IPS-18a (cell line): ENCODE results near the gene SCRG1.

Source experiments
- H3K27ac ChIP-seq: one replicate; pipeline ENCODE4 v1.5.1; 2013; ENCODE audit warnings: low read length
- H3K27me3 ChIP-seq: one replicate; pipeline ENCODE4 v1.6.1; 2013; ENCODE audit warnings: mild to moderate bottlenecking, low read length; ENCODE audit not compliant: control insufficient read depth, insufficient read depth
- H3K36me3 ChIP-seq: one replicate; pipeline ENCODE4 v1.6.1; 2013; ENCODE audit warnings: low read depth, low read length; ENCODE audit not compliant: control insufficient read depth
- H3K4me1 ChIP-seq: one replicate; pipeline ENCODE4 v1.6.1; 2013; ENCODE audit warnings: low read depth, low read length; ENCODE audit not compliant: control insufficient read depth
- H3K4me3 ChIP-seq: one replicate; pipeline ENCODE4 v1.5.1; 2013; ENCODE audit warnings: low read length
- H3K9ac ChIP-seq: one replicate; pipeline ENCODE4 v1.6.1; 2013; ENCODE audit warnings: mild to moderate bottlenecking, low read length, moderate library complexity
- H3K9me3 ChIP-seq: one replicate; pipeline ENCODE4 v1.6.1; 2013; ENCODE audit warnings: low read depth, low read length; ENCODE audit not compliant: control insufficient read depth

Gene SCRG1

DNA sequence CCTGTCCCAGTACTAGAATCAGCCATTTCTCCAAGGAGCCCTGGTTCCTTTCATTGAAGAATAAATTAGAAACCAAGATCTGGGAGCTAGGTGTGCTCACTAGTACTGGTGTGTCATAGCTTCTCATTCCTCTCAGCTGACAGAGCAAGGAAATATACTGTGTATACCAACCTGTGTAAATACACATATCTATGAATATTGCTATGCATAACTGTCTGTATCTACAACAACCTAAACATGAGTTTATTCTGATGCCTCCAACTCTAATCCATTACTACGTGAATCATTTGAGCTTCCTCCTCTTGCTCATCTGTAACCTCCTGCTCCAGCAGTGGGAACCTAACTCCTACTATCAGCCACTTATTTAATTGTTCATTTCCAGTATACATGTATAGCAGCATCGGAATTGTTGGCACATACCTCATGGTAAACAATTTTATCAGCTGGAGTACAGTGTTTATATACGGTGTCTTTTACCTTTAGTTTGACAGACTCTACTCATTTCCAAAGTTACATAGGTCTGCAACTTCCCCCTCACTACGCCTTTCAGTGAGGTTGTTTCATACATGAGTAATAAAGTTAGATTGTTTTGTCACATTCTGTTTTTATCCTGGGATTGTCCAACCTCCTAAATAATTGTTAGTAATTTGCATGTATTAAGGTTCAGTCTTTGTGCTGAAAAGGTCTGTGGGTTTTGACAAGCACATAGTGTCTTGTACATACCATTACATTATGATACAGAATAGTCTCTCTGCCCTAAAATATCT, 7.1 kb upstream of the SCRG1 start:
- Histone ChIP-seq H3K27me3 (no peaks in the 10 kb centered on the region), H3K4me1 (no peaks in the 10 kb centered on the region), H3K36me3 (no peaks in the 10 kb centered on the region), H3K4me3 (no peak overlapping the region), H3K27ac (no peak overlapping the region), H3K9me3 (no peaks in the 10 kb centered on the region), H3K9ac (no peak overlapping the region)

DNA sequence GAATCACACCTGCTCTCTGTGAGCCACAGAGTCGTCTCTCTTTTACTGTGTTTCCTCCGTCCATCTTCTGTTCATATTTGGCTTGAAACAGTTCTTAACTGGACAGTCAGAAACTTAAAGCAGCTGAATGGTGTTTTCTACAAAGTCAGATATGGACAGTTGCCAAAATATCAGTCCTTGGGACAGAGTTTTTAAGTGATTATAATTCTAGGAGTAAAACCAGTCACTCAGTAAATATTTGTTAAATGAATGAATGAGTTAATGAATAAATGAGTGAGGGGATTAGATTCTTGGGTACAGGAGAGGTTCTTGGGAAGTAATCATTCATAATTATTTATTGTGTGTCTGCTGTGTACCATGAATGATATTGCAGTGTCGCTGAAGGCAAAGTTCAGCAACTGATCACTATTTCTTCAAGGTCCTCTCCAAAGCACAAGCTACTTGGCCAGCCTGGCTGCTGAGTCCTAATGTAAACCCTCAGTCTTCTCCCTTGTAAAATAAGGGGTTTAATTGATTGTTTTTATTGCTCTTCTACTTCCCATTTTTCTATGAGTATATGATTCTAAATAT, 5.5 kb upstream of the SCRG1 start:
- no peak overlapping the region for H3K4me3 ChIP-seq
- no peaks in the 10 kb centered on the region for H3K9me3 ChIP-seq
- no peak overlapping the region for H3K9ac ChIP-seq
- H3K27me3 ChIP-seq, result no peaks in the 10 kb centered on the region
- H3K27ac ChIP-seq, result no peak overlapping the region
- no peaks in the 10 kb centered on the region for H3K36me3 ChIP-seq
- H3K4me1 ChIP-seq, result no peaks in the 10 kb centered on the region

DNA sequence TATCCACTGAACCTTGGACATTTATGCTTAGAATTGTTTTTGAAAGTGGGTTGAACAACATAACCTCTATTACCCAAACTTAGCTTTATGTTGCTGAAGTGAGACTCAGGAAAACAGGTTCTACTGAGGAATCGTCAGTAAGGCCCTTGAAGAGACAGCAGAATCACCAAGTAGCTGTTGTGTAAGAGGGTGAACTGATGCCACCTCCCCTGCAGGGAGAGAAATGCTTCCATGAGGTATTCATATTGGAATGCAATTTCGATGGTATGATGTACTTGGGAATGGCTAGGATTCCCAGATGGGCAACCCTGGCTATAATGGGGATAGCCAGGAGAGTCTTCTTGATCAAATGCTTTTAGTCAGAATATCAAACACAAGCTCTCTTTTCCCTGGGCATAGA, 4.1 kb upstream of the SCRG1 start:
- no peaks in the 10 kb centered on the region for H3K36me3 ChIP-seq
- H3K27me3 ChIP-seq, result no peaks in the 10 kb centered on the region
- H3K4me3 ChIP-seq, result no peak overlapping the region
- H3K4me1 ChIP-seq, result peaks cover 2% of the 10 kb centered on the region
- H3K9me3 ChIP-seq, result no peaks in the 10 kb centered on the region
- H3K9ac ChIP-seq, result no peak overlapping the region
- no peak overlapping the region for H3K27ac ChIP-seq

DNA sequence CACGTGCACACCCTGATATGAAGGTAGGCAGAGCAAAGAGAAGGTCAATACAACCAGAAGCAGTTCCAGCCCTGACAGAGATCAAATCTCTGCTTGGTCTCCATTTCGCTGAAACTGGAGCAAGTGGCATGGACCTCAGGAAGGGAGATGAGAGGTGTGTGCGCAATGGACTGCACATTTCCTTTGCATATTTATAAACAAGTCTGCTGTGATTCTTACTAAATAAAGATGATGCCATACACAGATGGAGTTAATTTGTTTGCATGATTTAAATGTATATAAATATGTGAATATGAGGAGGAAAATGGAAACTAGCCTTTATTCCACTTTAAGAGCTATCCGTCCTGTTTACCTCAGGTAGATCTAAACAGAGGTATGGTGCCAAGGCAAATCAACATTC, 2.1 kb upstream of the SCRG1 start:
- Histone ChIP-seq H3K4me3 (no peak overlapping the region), H3K4me1 (peaks cover 2% of the 10 kb centered on the region), H3K27me3 (no peaks in the 10 kb centered on the region), H3K9me3 (no peaks in the 10 kb centered on the region), H3K27ac (no peak overlapping the region), H3K36me3 (no peaks in the 10 kb centered on the region), H3K9ac (no peak overlapping the region)

DNA sequence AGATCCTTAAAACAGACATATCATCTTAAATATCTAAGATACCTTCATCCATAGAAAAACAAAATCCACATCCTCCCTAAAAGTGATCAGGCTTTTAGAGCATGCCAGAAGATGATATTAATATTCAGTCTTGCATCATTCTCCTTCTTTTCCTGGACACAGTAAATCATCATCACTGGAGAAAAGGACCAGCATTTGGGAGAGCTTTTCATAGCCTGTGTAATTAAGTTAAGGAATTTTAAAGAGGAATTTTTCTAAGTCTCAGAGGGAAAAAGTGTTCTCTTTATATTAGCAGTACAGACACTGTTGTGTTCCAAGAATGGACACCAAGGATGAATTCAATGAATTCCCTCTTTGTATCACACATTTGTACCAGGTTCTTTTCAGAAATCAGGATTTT, 696 bp downstream of the SCRG1 start:
- Histone ChIP-seq H3K4me1 (peaks cover 2% of the 10 kb centered on the region), H3K36me3 (no peaks in the 10 kb centered on the region), H3K27me3 (no peaks in the 10 kb centered on the region), H3K9me3 (no peaks in the 10 kb centered on the region), H3K9ac (no peak overlapping the region), H3K4me3 (no peak overlapping the region), H3K27ac (no peak overlapping the region)

DNA sequence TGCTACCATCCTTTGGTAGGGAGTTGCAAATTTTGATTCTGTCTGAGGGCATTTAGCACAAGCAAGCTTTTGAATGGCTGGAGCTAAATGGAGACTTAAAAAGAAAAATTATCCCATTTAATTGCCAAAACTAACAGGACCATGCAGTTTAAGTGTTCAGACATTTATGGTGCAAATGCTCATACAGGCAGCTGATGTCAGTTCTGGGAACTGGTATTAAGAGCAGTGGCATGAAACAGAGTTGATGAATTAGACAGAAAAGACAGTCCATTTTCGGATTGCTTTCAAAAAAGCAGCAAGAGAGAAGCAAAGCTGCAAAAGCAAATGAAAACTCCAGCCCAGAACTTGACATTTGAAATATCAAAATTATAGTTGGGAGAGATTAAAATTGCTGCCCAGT, 1.3 kb downstream of the SCRG1 start:
- no peaks in the 10 kb centered on the region for H3K36me3 ChIP-seq
- H3K4me1 ChIP-seq, result peaks cover 2% of the 10 kb centered on the region
- no peak overlapping the region for H3K4me3 ChIP-seq
- H3K9ac ChIP-seq, result no peak overlapping the region
- no peak overlapping the region for H3K27ac ChIP-seq
- no peaks in the 10 kb centered on the region for H3K27me3 ChIP-seq
- H3K9me3 ChIP-seq, result no peaks in the 10 kb centered on the region

DNA sequence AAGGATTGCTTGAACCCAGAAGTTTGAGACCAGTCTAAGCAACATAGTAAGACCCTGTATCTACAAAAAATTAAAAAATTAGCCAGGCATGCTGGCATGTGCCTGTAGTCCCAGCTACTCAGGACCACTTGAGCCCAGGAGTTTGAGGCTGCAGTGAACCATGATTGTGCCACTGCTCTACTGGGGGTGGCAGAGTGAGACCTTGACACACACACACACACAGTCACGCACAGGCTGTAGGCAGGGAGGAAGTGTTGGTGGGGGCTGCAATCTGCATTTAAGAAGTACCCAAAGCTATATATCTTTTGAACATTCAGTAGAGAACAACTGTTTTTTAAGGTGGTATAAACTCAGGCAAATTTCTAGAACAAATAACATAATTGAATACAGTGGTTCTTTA, 7.2 kb downstream of the SCRG1 start:
- Histone ChIP-seq H3K27ac (no peak overlapping the region), H3K36me3 (no peaks in the 10 kb centered on the region), H3K9me3 (no peaks in the 10 kb centered on the region), H3K27me3 (no peaks in the 10 kb centered on the region), H3K4me3 (no peak overlapping the region), H3K9ac (no peak overlapping the region), H3K4me1 (no peaks in the 10 kb centered on the region)

DNA sequence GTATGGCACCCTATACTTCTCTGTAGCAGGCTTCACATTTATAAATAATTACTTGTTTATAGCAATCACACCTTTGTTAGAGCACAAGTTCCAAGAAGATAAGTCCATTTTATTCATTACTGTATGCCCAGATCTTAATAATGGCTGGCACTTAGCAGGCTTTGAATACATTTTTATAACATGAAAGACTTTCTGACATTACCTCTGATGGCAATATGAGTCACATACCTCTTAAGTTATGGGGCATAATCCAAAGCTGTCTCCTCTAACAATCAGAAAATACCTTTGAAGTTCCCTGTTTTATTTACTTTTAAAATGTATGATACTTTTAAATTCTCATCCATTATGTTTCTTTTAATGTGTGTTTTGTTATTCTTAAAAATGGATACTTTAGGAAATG, 12.2 kb downstream of the SCRG1 start:
- Histone ChIP-seq H3K27me3 (no peaks in the 10 kb centered on the region), H3K36me3 (no peaks in the 10 kb centered on the region), H3K4me1 (peaks cover 7% of the 10 kb centered on the region), H3K9ac (no peak overlapping the region), H3K9me3 (no peaks in the 10 kb centered on the region), H3K27ac (no peak overlapping the region), H3K4me3 (no peak overlapping the region)

DNA sequence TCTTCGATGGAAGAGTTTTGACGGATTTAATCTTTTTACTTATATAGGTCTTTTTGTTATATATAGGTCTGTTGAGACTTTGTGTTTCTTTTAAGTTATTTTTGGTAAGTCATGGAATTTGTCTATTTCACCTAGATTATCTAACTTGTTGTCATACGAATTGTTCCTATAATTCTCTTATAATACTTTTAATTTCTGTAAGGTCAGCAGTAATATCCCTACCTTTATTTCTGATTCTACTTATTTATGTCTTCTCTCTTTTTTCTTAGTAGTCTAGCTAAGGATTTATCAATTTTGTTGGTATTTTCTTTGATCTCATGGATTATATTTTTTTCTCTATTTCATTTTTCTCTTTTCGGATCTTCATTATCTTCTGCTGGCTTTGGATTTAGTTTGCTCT, 16.6 kb downstream of the SCRG1 start:
- Histone ChIP-seq H3K27me3 (no peaks in the 10 kb centered on the region), H3K36me3 (no peaks in the 10 kb centered on the region), H3K4me1 (peaks cover 18% of the 10 kb centered on the region), H3K4me3 (no peak overlapping the region), H3K27ac (no peak overlapping the region), H3K9me3 (no peaks in the 10 kb centered on the region), H3K9ac (no peak overlapping the region)

DNA sequence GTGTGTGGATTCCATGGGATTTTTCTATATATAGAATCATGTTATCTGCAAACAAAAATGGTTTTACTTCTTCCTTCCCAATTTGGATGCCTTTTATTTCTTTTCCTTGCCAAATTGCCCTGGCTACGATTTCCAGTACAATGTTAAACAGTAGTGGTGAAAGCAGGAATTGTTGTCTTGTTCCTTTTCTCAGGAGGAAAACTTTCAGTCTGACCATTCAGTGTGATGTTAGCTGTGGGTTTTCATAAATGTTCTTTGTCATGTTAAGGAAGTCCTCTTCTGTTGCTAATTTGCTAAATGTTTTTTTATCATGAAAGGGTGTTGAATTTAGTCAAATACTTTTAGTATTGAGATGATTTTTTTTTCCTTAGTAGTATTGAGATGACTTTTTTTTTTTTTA, 17.3 kb downstream of the SCRG1 start:
- Histone ChIP-seq H3K9me3 (no peaks in the 10 kb centered on the region), H3K27ac (no peak overlapping the region), H3K4me1 (peaks cover 18% of the 10 kb centered on the region), H3K9ac (no peak overlapping the region), H3K36me3 (no peaks in the 10 kb centered on the region), H3K27me3 (no peaks in the 10 kb centered on the region), H3K4me3 (no peak overlapping the region)

DNA sequence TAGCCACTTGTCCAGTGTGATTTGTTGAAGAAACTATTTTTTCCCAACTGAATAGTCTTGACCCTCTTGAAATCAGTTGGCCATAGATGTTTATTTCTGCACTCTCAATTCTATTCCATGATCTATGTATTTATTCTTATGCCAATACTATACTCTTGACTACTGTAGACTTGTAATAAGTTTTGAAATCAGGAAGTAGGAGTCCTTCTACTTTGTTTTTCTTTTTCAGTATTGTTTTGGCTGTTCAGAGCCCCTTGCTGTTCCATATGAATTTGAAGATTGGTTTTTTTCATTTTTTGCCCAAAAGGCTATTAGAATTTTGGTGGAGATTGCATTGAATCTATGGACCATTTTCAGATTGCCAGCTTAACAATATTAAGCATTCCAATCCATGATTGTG, 17.9 kb downstream of the SCRG1 start:
- H3K36me3 ChIP-seq, result no peaks in the 10 kb centered on the region
- no peak overlapping the region for H3K9ac ChIP-seq
- no peaks in the 10 kb centered on the region for H3K9me3 ChIP-seq
- H3K27ac ChIP-seq, result no peak overlapping the region
- H3K4me3 ChIP-seq, result no peak overlapping the region
- no peaks in the 10 kb centered on the region for H3K27me3 ChIP-seq
- H3K4me1 ChIP-seq, result peaks cover 18% of the 10 kb centered on the region

DNA sequence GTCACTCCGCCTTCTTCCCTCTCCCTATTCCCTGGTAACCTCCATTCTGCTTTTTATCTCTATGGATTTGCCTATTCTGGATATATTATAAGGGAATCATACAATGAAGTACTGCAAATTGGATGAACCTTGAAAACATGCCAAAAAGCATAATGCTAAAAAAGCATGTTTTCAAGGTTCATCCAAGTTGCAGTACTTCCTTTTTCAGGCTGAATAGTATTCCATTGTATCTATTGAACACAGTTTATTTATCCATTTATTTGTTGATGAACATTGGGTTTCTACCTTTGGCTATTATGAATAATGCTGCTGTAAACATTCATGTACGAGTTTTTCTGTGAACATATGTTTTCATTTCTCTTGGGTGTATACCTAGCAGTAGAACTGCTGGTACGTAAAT, 19.0 kb downstream of the SCRG1 start:
- H3K27me3 ChIP-seq, result no peaks in the 10 kb centered on the region
- no peaks in the 10 kb centered on the region for H3K9me3 ChIP-seq
- H3K4me1 ChIP-seq, result peaks cover 18% of the 10 kb centered on the region
- no peak overlapping the region for H3K27ac ChIP-seq
- no peaks in the 10 kb centered on the region for H3K36me3 ChIP-seq
- H3K4me3 ChIP-seq, result no peak overlapping the region
- H3K9ac ChIP-seq, result no peak overlapping the region
